ENCODE results near the gene MBOAT1. TPM values are rescaled to one million over a fixed set of nuclear protein-coding genes. Genes with fewer than 3 reads are reported as not detected.

MBOAT1 gene
- total and polyA plus RNA-seq, 2 experiments from 2014 or later: 0.74 to 10.4 TPM

- Histone ChIP-seq H4K20me1 (ENCODE audit: insufficient read depth, poor library complexity, severe bottlenecking) (no peaks in the 10 kb centered on the region), H2AFZ (no peak overlapping the region), H3K9me2 (replicated peaks; ENCODE audit: insufficient read depth) (no peaks in the 10 kb centered on the region), H3K27me3 (no peaks in the 10 kb centered on the region), H3K4me1 (ENCODE audit: insufficient read depth) (no peaks in the 10 kb centered on the region), H3K79me2 (no peaks in the 10 kb centered on the region), H3K27ac (no peak overlapping the region), H3K4me3 (no peak overlapping the region), H3K4me2 (no peak overlapping the region), H3K36me3 (replicated peaks; ENCODE audit: insufficient read depth, low read depth) (no peaks in the 10 kb centered on the region), H3K9me3 (ENCODE audit: low read depth) (no peaks in the 10 kb centered on the region)
- TF ChIP-seq CTCF (IDR thresholded peaks at IDR 0.05; ENCODE audit: poor library complexity) (no peak), EZH2 (IDR thresholded peaks at IDR 0.05; ENCODE audit: borderline replicate concordance) (no peak), EZH2phosphoT487 (IDR thresholded peaks at IDR 0.05; ENCODE audit: low read depth, severe bottlenecking, unreplicated experiment) (no peak)
- 89% methylated on average over 3 of the region's 3 CpGs for WGBS (ENCODE audit: low lambda C conversion rate, missing lambda C conversion rate)
- DNase-seq (ENCODE audit: low spot score): no peak
Observed at GRCh38 chr6:20126102-20126752, 86.0 kb downstream of the MBOAT1 start.

- no peak overlapping the region for H3K4me3 ChIP-seq
- H3K9me3 ChIP-seq (ENCODE audit: low read depth): no peaks in the 10 kb centered on the region
- no peaks in the 10 kb centered on the region for H3K36me3 ChIP-seq (replicated peaks; ENCODE audit: insufficient read depth, low read depth)
- peaks cover under 1% of the 10 kb centered on the region for H3K4me1 ChIP-seq (ENCODE audit: insufficient read depth)
- H4K20me1 ChIP-seq (ENCODE audit: insufficient read depth, poor library complexity, severe bottlenecking): no peaks in the 10 kb centered on the region
- no peak for DNase-seq (ENCODE audit: low spot score)
- WGBS (ENCODE audit: low lambda C conversion rate, missing lambda C conversion rate): 67% methylated on average over 3 of the region's 3 CpGs
- no peaks in the 10 kb centered on the region for H3K79me2 ChIP-seq
- H2AFZ ChIP-seq: no peak overlapping the region
- TF ChIP-seq EZH2phosphoT487 (IDR thresholded peaks at IDR 0.05; ENCODE audit: low read depth, severe bottlenecking, unreplicated experiment): no peak
- H3K9me2 ChIP-seq (replicated peaks; ENCODE audit: insufficient read depth): no peaks in the 10 kb centered on the region
- no peaks in the 10 kb centered on the region for H3K27me3 ChIP-seq
- H3K4me2 ChIP-seq: no peak overlapping the region
- no peak overlapping the region for H3K27ac ChIP-seq
Observed at GRCh38 chr6:20124545-20124944, 87.7 kb downstream of the MBOAT1 start.

- Histone ChIP-seq H3K9me3 (ENCODE audit: low read depth) (no peaks in the 10 kb centered on the region), H3K27ac (no peak overlapping the region), H2AFZ (no peak overlapping the region), H3K4me1 (ENCODE audit: insufficient read depth) (peaks cover 9% of the 10 kb centered on the region), H3K9me2 (replicated peaks; ENCODE audit: insufficient read depth) (no peaks in the 10 kb centered on the region), H3K79me2 (no peaks in the 10 kb centered on the region), H3K4me2 (no peak overlapping the region), H3K4me3 (no peak overlapping the region), H3K27me3 (no peaks in the 10 kb centered on the region), H3K36me3 (replicated peaks; ENCODE audit: insufficient read depth, low read depth) (no peaks in the 10 kb centered on the region), H4K20me1 (ENCODE audit: insufficient read depth, poor library complexity, severe bottlenecking) (no peaks in the 10 kb centered on the region)
- no peak for DNase-seq (ENCODE audit: low spot score)
- TF ChIP-seq EZH2phosphoT487 (IDR thresholded peaks at IDR 0.05; ENCODE audit: low read depth, severe bottlenecking, unreplicated experiment) (no peak), CTCF (IDR thresholded peaks at IDR 0.05; ENCODE audit: poor library complexity) (no peak), EZH2 (IDR thresholded peaks at IDR 0.05; ENCODE audit: borderline replicate concordance) (no peak)
- WGBS (ENCODE audit: low lambda C conversion rate, missing lambda C conversion rate): 57% methylated on average over 6 of the region's 6 CpGs
Observed at GRCh38 chr6:20119485-20119884, 92.8 kb downstream of the MBOAT1 start.

GRCh38 chr6:20118892-20119291 is 93.4 kb downstream of the MBOAT1 start:
- H3K4me1 ChIP-seq (ENCODE audit: insufficient read depth): peaks cover 9% of the 10 kb centered on the region
- H3K27me3 ChIP-seq: no peaks in the 10 kb centered on the region
- H3K9me3 ChIP-seq (ENCODE audit: low read depth): no peaks in the 10 kb centered on the region
- no peak for DNase-seq (ENCODE audit: low spot score)
- no peaks in the 10 kb centered on the region for H4K20me1 ChIP-seq (ENCODE audit: insufficient read depth, poor library complexity, severe bottlenecking)
- no peaks in the 10 kb centered on the region for H3K36me3 ChIP-seq (replicated peaks; ENCODE audit: insufficient read depth, low read depth)
- no peaks in the 10 kb centered on the region for H3K79me2 ChIP-seq
- H3K4me2 ChIP-seq: no peak overlapping the region
- no peak overlapping the region for H3K27ac ChIP-seq
- TF ChIP-seq CTCF (IDR thresholded peaks at IDR 0.05; ENCODE audit: poor library complexity): no peak
- TF ChIP-seq EZH2 (IDR thresholded peaks at IDR 0.05; ENCODE audit: borderline replicate concordance): no peak
- no peak for TF ChIP-seq EZH2phosphoT487 (IDR thresholded peaks at IDR 0.05; ENCODE audit: low read depth, severe bottlenecking, unreplicated experiment)
- WGBS (ENCODE audit: low lambda C conversion rate, missing lambda C conversion rate): 70% methylated on average over 4 of the region's 4 CpGs
- no peak overlapping the region for H3K4me3 ChIP-seq
- H3K9me2 ChIP-seq (replicated peaks; ENCODE audit: insufficient read depth): no peaks in the 10 kb centered on the region
- no peak overlapping the region for H2AFZ ChIP-seq

Data from hepatocyte (in vitro differentiated cells).